NCI-H1048 (cell line): ENCODE measurements around the gene ADCK2.
"Not testable (repeated sequence)": the region's sequence is repeated elsewhere in the genome, so short reads cannot be mapped to it uniquely, and the experiment has no call there.

ENCODE experiments used
- DNase-seq: peaks from one replicate; lab custom pipeline; 2025; lab: John Stamatoyannopoulos, UW

Gene ADCK2

DNA sequence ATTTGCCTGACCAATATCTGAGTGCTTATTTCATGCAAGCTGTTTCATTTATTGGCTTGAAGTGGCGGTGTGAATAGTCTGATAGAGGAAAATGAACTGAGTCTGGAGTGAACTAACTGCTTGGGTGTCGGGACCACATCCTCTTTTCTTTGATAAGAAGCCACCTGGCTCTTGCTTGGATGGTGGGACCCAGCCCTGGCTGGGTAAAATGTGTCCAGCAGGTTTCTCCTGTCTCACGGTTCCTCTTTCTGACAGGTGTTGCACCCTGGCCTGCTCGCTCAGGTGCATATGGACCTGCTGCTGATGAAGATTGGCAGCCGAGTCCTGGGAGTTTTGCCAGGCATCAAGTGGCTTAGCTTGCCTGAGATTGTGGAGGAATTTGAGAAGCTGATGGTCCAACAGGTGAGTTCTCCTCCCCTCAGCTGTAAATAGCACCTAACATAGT, 1.6 kb downstream of the ADCK2 start:
- DNase-seq, result no peak

DNA sequence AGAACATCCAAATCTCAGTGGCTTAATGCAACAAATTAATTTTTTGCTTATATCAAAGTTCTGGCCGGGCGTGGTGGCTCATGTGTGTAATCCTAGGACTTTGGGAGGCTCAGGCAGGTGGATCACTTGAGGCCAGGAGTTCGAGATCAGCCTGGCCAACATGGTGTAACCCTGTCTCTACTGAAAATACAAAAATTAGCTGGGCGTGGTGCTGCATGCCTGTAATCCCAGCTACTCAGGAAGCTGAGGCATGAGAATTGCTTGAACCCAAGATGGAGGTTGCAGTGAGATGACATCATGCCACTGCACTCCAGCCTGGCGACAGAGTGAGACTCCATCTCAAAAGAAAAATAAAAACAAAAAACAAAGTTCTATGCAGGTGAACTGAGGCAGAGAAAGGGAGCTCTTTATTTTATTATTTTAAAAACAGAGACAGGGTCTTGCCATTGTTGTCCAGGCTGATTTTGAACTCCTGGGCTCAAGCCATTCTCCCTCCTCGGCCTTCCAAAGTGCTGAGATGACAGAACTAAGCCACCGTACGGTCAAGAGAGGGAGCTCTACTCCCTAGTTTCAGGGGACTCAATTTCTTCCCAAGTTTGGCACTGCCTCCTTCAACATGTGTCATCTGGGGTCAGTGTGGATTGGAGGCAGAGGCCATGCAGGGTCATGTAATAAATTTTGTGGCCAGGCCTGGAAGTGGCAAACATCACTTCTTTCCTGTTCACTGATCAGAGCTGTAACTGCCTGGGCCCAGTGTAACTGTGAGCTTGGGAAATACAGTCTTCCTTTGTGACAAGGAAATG, 2.4 kb downstream of the ADCK2 start:
- DNase-seq, result no peak

DNA sequence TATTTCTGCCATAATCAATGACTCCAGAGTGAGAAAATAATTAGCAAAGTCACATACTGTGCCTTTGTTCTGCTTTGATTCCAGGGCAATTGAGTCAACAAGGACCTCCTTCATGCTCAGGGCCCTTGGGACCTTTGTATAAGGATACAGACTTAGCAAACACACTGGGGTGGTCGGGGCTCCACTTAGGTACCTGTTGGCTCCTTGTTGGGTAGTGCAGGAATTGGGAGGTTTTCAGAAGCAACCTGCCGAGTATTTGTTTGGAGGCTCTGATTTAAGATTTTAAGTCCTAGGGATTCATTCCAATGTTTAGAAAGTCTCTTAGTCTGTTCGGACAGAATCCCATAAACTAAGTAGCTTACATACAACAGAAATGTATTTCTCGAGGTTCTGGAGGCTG, 3.0 kb downstream of the ADCK2 start:
- no peak for DNase-seq

DNA sequence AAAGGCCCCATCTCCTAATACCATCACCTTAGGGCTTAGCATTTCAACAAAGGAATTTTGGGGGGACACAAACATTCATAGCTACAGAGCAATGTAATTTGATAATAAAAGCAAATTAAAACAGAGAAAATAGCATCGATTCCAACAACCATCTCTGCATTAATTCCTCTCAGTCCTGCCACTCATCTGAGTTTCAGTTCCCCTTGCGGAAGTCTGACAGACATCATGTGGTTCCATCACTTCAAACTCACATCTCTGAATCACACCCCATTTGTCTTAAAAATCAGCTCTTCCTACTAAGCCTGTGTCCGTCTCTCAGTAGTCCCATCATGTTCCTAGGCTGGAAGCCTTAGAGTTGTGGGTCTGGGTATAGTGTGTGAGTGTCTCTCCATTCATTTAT, 3.6 kb downstream of the ADCK2 start:
- DNase-seq, result no peak

DNA sequence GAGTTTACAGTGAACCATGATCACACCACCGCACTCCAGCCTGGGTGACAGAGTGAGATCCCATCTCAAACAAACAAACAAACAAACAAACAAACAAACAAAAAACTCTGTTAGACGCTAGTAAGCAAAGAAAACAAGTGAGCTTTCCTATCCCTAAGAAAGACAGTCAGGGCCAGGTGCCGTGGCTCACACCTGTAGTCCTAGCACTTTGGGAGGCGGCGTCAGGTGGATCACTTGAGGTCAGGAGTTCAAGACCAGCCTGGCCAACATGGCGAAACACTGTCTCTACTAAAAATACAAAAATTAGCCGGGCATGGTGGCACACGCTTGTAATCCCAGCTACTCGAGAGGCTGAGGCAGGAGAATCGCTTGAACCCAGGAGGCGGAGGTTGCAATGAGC, 4.2 kb downstream of the ADCK2 start:
- DNase-seq, result not testable (repeated sequence)

DNA sequence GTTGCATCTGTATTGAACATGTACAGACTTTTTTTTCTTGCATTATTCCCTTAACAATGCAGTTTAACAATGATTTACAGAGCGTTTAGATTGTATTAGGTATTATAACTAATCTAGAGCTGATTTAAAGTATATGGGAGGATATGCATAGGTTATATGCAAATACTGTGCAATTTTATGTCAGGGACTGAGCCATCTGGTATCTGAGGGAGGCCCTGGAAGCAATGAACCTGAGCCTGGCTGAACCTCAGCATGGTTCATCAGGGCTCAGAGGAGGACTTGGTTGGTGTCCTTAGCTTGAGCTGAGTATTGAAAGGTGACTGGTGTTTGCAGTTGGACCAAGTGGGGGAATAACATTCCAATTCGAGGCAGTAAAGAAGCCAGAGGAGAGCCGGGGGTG, 4.8 kb downstream of the ADCK2 start:
- DNase-seq, result no peak

DNA sequence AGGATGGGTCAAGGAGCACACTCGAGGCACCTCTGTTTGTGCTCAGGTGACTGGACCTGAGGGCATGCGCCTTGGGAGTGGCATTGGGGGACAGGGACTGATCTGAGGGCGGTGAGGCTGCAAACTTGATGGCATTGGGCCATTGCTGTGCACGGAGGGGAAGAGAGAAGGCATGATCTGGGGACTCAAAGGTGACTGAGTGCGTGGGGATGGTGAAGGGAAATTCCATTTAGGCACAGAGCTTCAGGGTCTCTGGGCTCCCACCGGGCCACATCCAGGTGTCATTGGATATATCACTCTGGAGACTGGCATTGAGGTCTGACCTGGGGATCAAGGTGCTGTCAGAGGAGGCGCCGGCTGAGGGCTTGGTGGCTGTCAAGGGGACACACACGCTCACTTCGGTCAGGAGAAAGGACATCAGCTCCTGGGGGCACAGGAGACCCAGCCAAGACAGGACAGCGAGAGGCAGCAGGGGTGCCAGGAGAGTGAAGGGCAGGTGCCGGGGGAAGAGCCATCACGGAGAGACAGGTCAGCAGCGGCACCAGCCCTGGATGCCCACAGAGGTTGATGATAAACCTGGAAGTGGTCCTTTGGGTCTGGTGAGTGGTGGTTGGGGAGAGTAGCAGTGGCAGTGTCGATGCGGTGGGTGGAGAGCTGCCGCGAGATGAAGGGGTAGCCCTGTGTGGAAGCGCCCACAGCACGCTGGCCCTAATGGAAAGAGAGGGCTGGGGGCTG, 5.5 kb downstream of the ADCK2 start:
- no peak for DNase-seq

DNA sequence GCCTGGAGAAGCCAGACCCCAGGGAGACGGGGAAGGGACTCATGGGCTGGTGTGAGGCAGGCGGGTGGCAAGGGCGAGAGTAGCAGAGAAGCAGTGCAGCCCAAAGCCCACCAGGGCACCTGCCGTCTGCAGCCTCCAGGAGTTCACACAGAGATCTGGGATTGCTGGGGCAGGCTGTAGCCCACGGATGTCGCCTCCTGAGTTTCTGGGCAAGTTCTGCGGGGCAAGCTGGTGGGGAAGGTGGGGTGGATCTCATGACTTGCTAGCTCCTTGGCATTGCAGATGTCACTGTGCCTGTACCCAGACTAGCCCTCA, 6.0 kb downstream of the ADCK2 start:
- DNase-seq, result no peak

DNA sequence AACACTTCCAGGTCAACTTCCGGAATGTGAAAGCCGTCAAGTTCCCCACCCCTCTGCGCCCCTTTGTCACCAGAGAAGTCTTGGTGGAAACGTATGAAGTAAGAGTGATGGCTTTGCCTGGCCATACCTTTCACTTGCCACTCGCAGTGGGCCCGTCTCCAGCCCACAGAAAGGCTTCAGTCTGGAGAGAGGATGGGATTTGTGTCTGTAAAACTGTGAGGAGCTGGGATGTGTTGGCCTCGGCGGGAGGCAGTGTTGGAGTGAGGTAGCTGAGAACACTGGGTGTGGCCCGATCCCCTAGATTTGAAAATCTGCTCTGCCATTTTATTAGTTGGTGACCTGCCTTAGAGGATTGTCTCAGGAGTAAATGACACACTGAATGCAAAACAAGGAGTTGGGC, 6.4 kb downstream of the ADCK2 start:
- DNase-seq, result no peak

DNA sequence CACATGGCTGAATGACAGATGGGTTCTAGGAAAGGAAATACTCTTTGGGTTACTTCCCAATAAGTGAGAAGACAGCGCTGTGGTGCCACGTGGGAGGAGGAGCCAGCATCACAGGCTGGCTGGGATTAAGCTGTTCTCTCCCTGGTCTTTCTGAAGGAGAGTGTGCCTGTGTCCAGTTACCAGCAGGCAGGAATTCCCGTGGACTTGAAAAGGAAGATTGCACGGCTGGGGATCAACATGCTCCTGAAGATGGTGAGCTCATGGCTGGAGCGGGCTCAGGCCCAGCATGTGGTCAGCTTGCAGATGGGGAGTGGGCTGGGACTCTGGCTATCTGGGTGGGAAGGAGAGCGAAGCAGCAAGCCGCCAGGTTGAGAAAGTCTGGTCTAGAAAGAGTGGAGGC, 8.1 kb downstream of the ADCK2 start:
- DNase-seq, result no peak

DNA sequence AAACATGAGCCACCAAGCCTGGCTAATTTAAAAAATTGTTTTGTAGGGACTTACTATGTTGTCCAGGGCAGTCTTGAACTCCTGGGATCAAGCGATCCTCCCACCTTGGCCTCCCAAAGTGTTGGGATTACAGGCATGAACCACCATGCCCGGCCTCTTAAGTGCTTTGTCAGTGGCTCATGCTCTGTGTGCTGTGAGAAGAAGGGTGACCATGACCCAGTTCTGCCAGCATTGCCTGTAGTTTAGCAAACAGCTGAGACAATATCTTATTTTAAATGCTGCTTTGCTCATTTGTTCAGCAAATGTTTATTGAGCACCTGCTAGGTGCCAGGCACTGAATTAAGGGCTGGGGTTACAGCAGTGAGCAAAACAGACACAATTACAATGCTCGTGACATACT, 9.0 kb downstream of the ADCK2 start:
- DNase-seq, result no peak

DNA sequence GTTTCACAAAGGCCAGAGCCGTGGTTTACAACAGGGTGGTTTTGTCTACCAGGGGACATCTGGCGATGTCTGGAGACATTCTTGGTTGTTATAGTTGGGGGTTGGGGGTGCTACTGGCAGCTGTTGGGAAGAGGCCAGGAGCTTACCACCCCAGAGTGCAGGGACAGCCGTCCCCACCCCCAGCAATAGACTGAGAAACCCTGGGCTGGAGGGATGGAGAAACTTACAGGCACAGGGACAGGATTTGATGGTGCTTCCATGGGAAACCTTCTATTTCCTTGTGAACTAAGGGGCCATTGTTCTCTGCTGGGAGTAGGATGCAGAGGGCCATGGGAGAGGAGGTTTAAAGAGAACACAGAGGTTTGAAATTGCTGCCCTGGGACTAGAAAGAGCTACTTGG, 10.9 kb downstream of the ADCK2 start:
- DNase-seq, result no peak

DNA sequence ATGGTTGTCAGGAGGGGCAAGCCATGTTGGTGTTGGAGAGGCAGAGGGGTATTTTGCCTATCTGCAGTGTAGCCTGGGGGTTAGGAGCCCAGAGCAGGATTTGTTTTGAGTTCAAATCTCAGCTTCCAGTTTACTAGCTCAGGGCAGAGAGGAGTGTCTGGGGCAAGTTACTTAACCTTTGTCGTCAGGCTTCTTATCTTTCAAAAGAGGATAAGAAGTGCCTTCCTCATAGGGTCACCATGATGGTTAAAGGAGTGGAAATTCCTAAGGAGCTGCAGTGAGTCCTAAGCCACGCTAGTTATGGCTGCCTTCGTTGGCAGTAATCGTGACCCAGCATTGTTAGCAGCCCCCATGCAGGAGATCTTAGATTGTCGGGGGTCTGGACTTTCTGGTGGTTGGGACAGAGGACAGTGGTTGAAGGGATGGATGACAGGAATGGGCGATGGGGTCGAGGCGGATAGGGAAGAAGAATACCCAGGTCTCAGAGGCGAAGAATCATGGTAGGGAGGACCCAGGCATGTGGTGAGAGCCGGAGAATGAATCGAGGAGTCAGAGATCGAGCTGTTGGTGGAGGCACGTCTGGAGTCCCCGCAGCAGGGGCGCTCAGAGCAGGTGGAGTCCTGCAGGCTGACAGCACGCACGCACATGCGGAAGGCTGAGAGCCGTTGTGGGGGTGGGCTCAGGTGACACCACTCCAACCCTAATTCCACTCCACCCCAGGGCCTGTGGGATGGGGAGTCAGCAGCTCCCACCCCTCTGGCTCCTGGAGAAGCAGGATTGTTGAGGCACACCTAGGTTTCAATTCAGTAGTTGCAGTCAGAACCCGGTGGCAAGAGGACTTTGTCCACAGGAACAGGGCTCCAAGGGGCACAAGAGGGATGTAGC, 11.6 kb downstream of the ADCK2 start:
- no peak for DNase-seq

DNA sequence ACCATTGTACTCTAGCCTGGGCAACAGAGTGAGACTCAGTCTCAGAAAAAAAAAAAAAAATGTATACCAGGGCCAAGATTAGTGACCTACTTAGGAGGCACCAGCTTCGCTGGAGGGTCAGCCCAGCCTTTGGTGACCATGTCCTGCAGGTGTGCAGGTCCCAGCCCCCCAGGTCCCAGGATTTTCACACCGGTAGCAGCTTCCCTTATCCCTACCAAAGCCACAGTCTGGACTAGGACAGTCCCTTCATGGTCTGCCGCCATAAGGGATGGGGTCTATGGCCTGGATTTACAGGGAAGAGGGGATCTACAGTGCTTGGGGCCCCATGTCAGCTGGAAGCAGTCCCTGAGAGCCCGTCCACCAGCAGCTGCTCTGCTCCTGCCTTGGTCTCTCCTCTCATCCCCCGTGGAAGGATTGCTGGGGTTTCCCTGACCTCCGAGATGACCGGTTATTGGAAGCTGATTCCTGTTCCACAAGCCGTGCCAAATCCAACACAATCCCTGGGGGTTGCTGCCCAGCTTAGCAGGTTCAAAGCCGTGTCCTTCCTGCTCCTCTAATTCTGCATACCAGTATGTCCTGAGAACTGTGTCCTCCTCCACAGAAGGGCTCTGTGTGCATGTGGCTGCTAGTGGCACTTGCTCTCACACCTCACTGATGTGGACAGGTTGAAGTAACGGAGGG, 12.8 kb downstream of the ADCK2 start:
- no peak for DNase-seq

DNA sequence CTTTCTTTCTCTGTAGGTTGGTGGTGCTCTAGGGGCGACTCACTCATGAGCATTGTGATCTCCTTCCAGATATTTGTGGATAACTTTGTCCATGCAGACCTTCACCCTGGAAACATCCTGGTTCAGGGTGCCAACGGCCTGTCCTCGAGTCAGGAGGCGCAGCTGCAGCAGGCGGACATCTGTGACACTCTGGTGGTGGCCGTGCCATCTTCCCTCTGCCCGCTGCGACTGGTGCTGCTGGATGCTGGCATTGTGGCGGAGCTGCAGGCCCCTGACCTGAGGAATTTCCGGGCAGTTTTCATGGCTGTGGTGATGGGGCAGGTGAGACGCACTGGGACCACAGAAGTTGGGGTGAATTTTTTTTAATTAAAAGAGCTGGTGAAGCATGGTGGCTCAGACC, 14.2 kb downstream of the ADCK2 start:
- no peak for DNase-seq

DNA sequence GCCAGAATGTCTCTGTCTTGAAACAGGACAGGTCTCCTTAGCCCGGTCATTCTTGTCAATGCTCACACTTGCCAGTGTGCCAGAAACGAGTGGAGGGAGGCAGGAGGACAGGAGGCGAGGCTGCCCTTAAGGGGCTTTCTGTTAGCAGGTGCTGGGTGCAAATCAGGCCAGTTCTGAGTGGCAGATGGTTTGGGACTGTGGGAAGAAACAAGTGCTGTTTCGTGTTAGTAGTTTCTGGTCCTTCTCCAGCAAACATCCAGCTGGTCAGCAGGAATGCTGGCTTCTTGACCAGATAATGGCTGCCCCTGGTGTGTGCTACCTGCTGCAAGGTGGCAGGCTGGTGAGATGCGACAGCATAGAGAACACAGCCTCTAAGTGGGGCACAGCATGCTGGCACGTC, 15.6 kb downstream of the ADCK2 start:
- DNase-seq, result no peak

DNA sequence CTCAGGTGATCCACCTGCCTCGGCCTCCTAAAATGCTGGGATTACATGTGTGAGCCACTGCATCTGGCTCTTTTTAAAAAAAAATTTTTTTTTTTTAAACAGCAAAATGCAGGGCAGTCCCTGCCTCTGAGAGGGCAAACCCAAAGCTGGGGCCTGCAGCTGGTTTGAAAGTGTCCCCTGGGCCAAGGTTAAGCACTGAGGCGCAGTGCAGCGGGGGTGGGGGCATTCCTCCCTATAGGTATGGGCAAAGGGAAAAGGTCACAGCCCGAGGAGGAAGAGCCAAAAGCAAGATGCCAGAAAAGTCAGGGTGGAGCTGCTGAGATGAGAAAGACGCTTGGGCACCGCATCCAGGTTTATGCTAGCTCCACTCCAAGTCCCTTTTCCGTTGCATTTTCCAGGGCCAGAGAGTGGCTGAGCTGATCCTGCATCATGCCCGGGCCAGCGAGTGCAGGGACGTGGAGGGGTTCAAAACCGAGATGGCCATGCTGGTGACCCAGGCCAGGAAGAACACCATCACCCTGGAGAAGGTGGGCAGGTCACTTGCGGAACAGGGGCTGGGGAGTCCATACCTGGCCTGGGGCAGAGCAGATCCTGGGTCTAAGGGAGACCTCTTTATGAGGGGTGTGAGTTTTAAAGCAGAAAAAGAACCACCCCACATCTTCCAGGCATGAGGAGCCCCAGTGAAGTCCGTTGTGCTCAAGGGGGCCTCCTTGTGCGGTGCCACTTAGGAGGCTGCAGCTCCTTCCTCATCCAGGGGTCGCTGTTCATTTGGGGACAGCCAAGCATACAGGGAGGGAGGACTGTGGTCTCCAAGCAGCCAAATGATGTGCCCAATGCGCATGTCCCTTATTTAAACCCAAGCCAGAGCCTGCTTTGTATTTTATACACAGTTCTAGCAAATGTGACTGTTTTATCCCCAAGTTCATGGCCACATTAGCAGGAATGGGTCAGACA, 16.7 kb downstream of the ADCK2 start:
- no peak for DNase-seq

DNA sequence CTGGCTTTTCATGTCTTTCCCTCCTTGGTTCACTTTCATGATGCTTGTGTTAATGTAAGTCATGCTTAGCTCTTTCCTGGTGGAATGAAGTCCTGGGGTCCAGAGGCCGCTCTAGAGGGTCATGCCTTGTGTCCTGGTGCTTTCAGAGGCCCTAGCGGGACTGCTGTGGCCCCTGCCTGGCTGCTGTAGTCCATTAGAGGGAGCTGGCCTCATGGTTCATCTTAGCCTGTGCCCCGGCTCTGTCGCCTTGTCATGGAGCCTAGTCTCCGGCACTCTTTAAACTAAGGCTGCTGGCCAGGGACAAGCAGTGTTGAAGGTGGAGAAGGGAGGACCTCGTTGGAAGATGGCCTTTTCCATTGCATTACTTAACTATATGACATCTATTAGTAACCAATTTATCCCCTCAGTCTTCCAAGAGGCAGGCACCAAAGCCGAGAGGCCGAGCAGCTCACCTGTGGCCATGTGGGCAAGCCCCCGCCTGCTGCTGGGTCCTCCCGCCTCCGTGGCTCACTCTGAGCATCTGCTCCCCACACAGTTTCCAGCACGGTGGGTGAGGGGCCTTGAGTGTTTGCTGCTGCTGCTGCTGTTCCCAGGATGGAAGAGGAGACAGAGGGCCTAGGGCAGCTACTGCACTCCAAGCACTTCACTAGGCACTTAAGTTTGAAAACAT, 18.8 kb downstream of the ADCK2 start:
- no peak for DNase-seq

DNA sequence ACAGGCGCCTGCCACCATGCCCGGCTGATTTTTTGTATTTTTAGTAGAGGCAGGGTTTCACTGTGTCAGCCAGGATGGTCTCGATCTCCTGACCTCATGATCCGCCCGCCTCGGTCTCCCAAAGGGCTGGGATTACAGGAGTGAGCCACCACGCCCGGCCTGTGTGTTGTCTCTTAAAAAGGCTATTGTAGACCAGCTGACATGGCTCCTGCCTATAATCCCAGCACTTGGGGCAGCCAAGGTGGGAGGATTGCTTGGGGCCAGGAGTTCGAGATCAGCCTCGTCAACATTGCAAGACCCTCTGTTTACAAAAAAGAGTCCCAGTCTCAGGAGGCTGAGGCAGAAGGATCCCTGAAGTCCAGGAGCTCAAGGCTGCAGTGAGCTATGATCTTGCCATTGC, 21.1 kb downstream of the ADCK2 start:
- DNase-seq, result not testable (repeated sequence)

DNA sequence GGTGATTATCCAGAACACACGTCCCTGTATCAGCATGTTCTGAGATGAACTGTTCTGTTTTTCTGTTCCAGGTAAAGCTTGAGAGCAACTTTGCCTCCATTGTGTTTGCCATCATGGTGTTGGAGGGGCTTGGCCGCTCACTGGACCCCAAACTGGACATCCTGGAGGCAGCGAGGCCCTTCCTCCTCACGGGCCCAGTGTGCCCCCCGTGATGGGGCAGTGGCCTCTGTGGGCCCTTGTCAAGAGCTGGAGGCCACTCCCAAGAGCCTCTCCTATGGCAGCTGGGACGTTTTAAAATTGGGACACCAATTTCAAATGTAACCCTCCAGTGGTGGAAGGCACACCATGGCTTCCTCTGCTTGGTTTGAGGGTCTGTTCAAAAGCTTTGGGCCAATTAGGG, 21.8 kb downstream of the ADCK2 start:
- DNase-seq, result no peak

DNA sequence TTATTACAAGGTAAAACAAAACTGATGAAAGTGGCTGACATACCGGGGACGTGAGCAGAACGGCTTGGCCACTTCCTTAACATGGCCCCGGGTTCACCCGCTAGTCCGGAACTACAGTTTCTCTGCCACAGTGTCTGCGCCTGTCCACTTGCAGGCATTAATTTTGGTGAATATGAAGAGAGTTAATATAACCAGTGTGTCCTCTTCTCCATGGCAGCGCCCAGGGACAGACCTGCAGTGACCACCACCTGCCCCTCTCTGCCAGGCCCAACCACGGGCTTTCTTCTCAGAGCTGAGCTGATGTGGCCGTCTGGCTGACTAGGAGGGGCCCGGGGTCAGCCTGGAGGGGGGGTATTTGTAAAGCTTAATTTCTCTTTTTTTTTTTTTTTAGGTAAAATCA, 22.6 kb downstream of the ADCK2 start:
- DNase-seq, result no peak
